Bronchial smooth muscle cell (primary cell): ENCODE measurements around the gene THAP8. TPM values are rescaled to one million over a fixed set of nuclear protein-coding genes. Genes with fewer than 3 reads are reported as not detected.

ENCODE experiments used
- total RNA-seq: library from RNA; depleted of rRNA; stranded (reverse); fragments of >200 nt; gene quantifications from 2 replicates; pipeline ENCODE4 v1.2.1, GENCODE V29; 2014

The THAP8 gene
- 0.94 and 1.7 TPM in 2 replicates for total RNA-seq

GRCh38 chr19:36054119-36054732 is at the start of gene THAP8:
Gene THAP8 (minus strand): TSS chr19:36054285. CDS start chr19:36054217, 68 bp downstream.

GRCh38 chr19:36054733-36055686 is 925 bp upstream of the THAP8 start, which contains the start of gene WDR62:
Gene WDR62 (plus strand): TSS chr19:36054897. CDS start chr19:36054972, 75 bp downstream.

GRCh38 chr19:36032251-36033104 is 21.6 kb downstream of the THAP8 start, which contains the start of gene CLIP3:
Gene CLIP3 (minus strand): TSS chr19:36032873. CDS start chr19:36032357, 516 bp downstream.

GRCh38 chr19:36014012-36014924 is 39.8 kb downstream of the THAP8 start, which contains the start of gene ALKBH6:
Gene ALKBH6 (minus strand): TSS chr19:36014213. CDS start chr19:36013397, 816 bp downstream.

GRCh38 chr19:36008336-36008978 is 45.6 kb downstream of the THAP8 start, which contains the start of gene SYNE4:
Gene SYNE4 (minus strand): TSS chr19:36008813. CDS start chr19:36008681, 132 bp downstream.

GRCh38 chr19:35995048-35995993 is 58.8 kb downstream of the THAP8 start, which contains the start of gene SDHAF1:
Gene SDHAF1 (plus strand): TSS chr19:35995188. CDS start chr19:35995275, 87 bp downstream.

Other genes with a start within 250 kb of the THAP8 start
- gene PRODH2, start 241.4 kb downstream of the THAP8 start, total RNA-seq, result not detected in 2 replicates
- 0.16 TPM in 1 of 2 replicates, not detected in the other for gene NPHS1, start 201.8 kb downstream of the THAP8 start, total RNA-seq
- gene KIRREL2, start 197.4 kb downstream of the THAP8 start, total RNA-seq, result 0.09 TPM in 1 of 2 replicates, not detected in the other
- gene APLP1, start 185.7 kb downstream of the THAP8 start, total RNA-seq, result 6.0 and 11.0 TPM in 2 replicates
- 2.2 and 4.9 TPM in 2 replicates for gene NFKBID, start 153.7 kb downstream of the THAP8 start, total RNA-seq
- 2.5 and 3.2 TPM in 2 replicates for gene HCST, start 151.8 kb downstream of the THAP8 start, total RNA-seq
- gene TYROBP, start 146.0 kb downstream of the THAP8 start, total RNA-seq, result not detected in 2 replicates
- 1.4 and 1.6 TPM in 2 replicates for gene LRFN3, start 117.9 kb downstream of the THAP8 start, total RNA-seq
- 10.5 and 11.5 TPM in 2 replicates for gene SDHAF1, start 59.1 kb downstream of the THAP8 start, total RNA-seq
- gene SYNE4, start 45.5 kb downstream of the THAP8 start, total RNA-seq, result 0.16 TPM in 1 of 2 replicates, not detected in the other
- gene ALKBH6, start 40.1 kb downstream of the THAP8 start, total RNA-seq, result 9.3 and 13.6 TPM in 2 replicates
- 13.6 and 25.6 TPM in 2 replicates for gene CLIP3, start 21.4 kb downstream of the THAP8 start, total RNA-seq
- gene WDR62, start 612 bp upstream of the THAP8 start, total RNA-seq, result 0.52 and 1.3 TPM in 2 replicates
- gene OVOL3, start 56.9 kb upstream of the THAP8 start, total RNA-seq, result not detected in 2 replicates
- gene POLR2I, start 60.6 kb upstream of the THAP8 start, total RNA-seq, result 98.5 and 125 TPM in 2 replicates
- 267 and 275 TPM in 2 replicates for gene TBCB, start 61.2 kb upstream of the THAP8 start, total RNA-seq
- gene CAPNS1, start 85.8 kb upstream of the THAP8 start, total RNA-seq, result 499 and 549 TPM in 2 replicates
- 31.8 and 36.7 TPM in 2 replicates for gene COX7A1, start 98.2 kb upstream of the THAP8 start, total RNA-seq
- 5.4 and 8.6 TPM in 2 replicates for gene ZNF565, start 160.4 kb upstream of the THAP8 start, total RNA-seq
- gene ZNF146, start 160.8 kb upstream of the THAP8 start, total RNA-seq, result 68.6 and 80.4 TPM in 2 replicates